ENCODE results near the gene GRM5. TPM values are rescaled to one million over a fixed set of nuclear protein-coding genes. Genes with fewer than 3 reads are reported as not detected.
A peak's percentile ranks its signal among the peaks of the same experiment; 100 is the strongest.

Gene GRM5
- total RNA-seq, 4 donors from 2014 or later: not detected

GRCh38 chr11:88553204-88553603 is 512.6 kb downstream of the GRM5 start:
- TF ChIP-seq POLR2AphosphoS5 (IDR thresholded peaks at IDR 0.05) (no peak), POLR2A (IDR thresholded peaks at IDR 0.05) (no peak), EP300 (IDR thresholded peaks at IDR 0.05) (no peak), CTCF (IDR thresholded peaks at IDR 0.05) (no peak)
- no peaks in the 10 kb centered on the region for H3K9me3 ChIP-seq
- no peak overlapping the region for H3K27ac ChIP-seq
- no peaks in the 10 kb centered on the region for H3K36me3 ChIP-seq
- 78 to 83% methylated on average over 1 to 2 of the region's 2 CpGs for WGBS, 2 donors (ENCODE audit: low coverage in 1 of 2)
- H3K4me1 ChIP-seq: no peaks in the 10 kb centered on the region
- H3K4me3 ChIP-seq: no peak overlapping the region
- no peaks in the 10 kb centered on the region for H3K27me3 ChIP-seq
- no peak for ATAC-seq

- Histone ChIP-seq H3K36me3 (no peaks in the 10 kb centered on the region), H3K4me3 (no peak overlapping the region), H3K9me3 (no peaks in the 10 kb centered on the region), H3K27me3 (no peaks in the 10 kb centered on the region), H3K27ac (no peak overlapping the region), H3K4me1 (no peaks in the 10 kb centered on the region)
- ATAC-seq: no peak
- 47 to 80% methylated on average over 1 of the region's 3 CpGs for WGBS, 2 donors (ENCODE audit: low coverage in 1 of 2)
- no peak for TF ChIP-seq POLR2AphosphoS5 (IDR thresholded peaks at IDR 0.05)
- TF ChIP-seq CTCF (IDR thresholded peaks at IDR 0.05): peak in 2 of 4 experiments; percentile 21 to 50
- no peak for TF ChIP-seq POLR2A (IDR thresholded peaks at IDR 0.05)
- TF ChIP-seq EP300 (IDR thresholded peaks at IDR 0.05): no peak
These were observed 513.3 kb downstream of the GRM5 start for GRCh38 chr11:88552379-88553062.

- no peaks in the 10 kb centered on the region for H3K9me3 ChIP-seq
- WGBS, 2 donors (ENCODE audit: low coverage in 1 of 2): 71% methylated on average over 3 of the region's 3 CpGs
- H3K27me3 ChIP-seq: no peaks in the 10 kb centered on the region
- ATAC-seq: no peak
- peaks cover 0 to 5% (median 0%) of the 10 kb centered on the region in 3 donors for H3K4me1 ChIP-seq
- H3K36me3 ChIP-seq: no peaks in the 10 kb centered on the region
- no peak for TF ChIP-seq POLR2A (IDR thresholded peaks at IDR 0.05)
- TF ChIP-seq EP300 (IDR thresholded peaks at IDR 0.05): no peak
- no peak for TF ChIP-seq POLR2AphosphoS5 (IDR thresholded peaks at IDR 0.05)
- no peak for TF ChIP-seq CTCF (IDR thresholded peaks at IDR 0.05)
- H3K27ac ChIP-seq: no peak overlapping the region
- no peak overlapping the region for H3K4me3 ChIP-seq
These were observed 521.0 kb downstream of the GRM5 start for GRCh38 chr11:88544656-88545280.

GRCh38 chr11:88543902-88544655 is 521.7 kb downstream of the GRM5 start:
- no peak overlapping the region for H3K4me3 ChIP-seq
- 49 to 61% methylated on average over 5 of the region's 5 CpGs for WGBS, 2 donors (ENCODE audit: low coverage in 1 of 2)

More at GRCh38 chr11:88543902-88544655, 521.7 kb downstream of the GRM5 start:
- Histone ChIP-seq H3K9me3 (no peaks in the 10 kb centered on the region), H3K27ac (no peak overlapping the region), H3K36me3 (no peaks in the 10 kb centered on the region), H3K4me1 (peaks cover 0 to 5% (median 0%) of the 10 kb centered on the region in 3 donors), H3K27me3 (no peaks in the 10 kb centered on the region)
- TF ChIP-seq POLR2A (IDR thresholded peaks at IDR 0.05) (no peak), CTCF (IDR thresholded peaks at IDR 0.05) (peak; percentile 47 to 92 (median 82))
- peak; percentile 92 for ATAC-seq
